ENCODE measurements around the gene DDX25. TPM values are rescaled to one million over a fixed set of nuclear protein-coding genes. Genes with fewer than 3 reads are reported as not detected.

DDX25 gene
- total RNA-seq, 2 donors from 2014 or later: 0.26 TPM; not detected in 1

DNA sequence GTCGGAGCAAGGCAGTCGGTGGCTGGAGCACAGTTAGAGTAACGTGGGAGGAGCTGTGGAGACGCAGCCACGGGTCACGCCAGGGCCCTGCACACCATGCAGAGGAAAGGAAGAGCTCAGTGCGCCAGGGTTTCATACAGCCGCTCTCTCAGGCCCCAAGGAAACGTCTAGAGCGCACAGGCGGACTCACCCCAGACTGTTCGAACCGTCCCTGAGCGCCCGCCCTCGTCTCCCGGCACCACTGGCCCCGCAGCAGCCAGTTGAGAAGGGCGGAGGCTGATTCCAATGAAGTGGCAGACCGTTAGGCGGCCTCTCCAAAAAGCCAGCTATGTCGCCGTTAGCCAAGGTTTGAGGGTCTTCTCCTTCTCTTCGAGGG is 17.3 kb upstream of the DDX25 start:
- WGBS, 2 donors: 16 to 17% methylated on average over 7 to 24 of the region's 24 CpGs
- Histone ChIP-seq H3K27ac (peak overlapping the region in 3 of 4 donors; percentile 46 to 93 (median 89)), H3K4me1 (peaks cover 10% of the 10 kb centered on the region), H3K4me3 (no peak overlapping the region), H3K9me3 (no peaks in the 10 kb centered on the region), H3K27me3 (no peaks in the 10 kb centered on the region), H3K36me3 (replicated peaks in 1 of 2; ENCODE audit: insufficient read depth in 1 of 2, low read depth in 2 of 2) (no peaks in the 10 kb centered on the region)
- intact Hi-C loops (cut with DNase I): no loop called here
- DNase-seq: peak; percentile 19 to 42 (median 30)
- TF ChIP-seq POLR2A (IDR thresholded peaks at IDR 0.05): no peak
- TF ChIP-seq, protein P1, sequence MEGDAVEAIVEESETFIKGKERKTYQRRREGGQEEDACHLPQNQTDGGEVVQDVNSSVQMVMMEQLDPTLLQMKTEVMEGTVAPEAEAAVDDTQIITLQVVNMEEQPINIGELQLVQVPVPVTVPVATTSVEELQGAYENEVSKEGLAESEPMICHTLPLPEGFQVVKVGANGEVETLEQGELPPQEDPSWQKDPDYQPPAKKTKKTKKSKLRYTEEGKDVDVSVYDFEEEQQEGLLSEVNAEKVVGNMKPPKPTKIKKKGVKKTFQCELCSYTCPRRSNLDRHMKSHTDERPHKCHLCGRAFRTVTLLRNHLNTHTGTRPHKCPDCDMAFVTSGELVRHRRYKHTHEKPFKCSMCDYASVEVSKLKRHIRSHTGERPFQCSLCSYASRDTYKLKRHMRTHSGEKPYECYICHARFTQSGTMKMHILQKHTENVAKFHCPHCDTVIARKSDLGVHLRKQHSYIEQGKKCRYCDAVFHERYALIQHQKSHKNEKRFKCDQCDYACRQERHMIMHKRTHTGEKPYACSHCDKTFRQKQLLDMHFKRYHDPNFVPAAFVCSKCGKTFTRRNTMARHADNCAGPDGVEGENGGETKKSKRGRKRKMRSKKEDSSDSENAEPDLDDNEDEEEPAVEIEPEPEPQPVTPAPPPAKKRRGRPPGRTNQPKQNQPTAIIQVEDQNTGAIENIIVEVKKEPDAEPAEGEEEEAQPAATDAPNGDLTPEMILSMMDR (IDR thresholded peaks at IDR 0.05): no peak
- peak; percentile 19 for ATAC-seq

DNA sequence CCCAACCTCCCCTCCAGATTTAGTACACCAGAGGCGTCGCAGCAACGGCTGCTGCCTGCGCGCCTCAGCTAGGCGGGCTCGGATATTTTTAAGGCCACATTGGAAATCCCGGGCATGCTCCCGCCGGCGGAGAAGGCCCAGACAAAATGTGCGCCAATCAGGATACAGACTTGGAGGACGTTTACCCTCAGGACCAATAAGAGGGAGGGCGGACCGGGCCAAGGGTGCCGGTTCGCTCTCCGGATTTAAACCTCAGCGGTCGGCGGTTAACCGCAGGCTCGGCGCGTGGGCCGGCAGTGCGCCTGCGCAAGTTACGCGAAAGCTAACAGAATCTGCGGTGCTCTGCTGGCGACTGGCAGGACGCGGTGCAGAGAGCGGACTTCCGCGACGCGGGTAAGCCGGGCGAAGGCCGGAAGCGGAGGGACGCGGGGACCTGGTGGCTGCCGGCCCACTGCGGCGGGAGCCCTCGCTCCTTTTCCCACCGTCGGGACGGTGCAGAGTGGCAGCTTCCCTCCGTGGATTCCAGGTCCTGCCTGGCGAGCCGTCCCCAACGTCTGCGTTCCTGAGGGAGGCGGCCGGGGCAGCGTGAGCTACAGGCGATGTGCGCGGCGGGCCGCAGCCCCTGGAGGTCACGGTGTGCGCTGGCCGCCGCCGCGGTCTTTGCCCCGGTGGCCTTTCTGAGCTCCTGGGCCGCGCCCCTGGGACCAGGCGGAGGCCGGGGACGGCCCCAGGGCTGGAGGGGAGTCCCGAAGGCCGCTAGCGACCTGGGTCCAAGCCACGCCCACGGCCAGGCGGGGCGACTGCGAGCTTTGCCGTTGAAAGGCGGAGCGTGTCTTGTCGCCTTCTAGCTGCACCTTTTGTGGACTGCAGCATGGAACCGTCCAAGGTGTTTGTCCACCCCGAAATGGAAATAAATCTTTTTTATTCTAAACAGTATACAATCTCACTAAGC is 16.7 kb upstream of the DDX25 start, which contains the start of gene HYLS1:
TSS of gene HYLS1 (plus strand) at position 296 of the 952 bp plus-strand sequence. CDS start 11,701 bp downstream, outside the sequence.
- intact Hi-C loops (cut with DNase I): no loop called here
- TF ChIP-seq, protein P1 (IDR thresholded peaks at IDR 0.05): peak in 6 of 7 experiments; percentile 14 to 41 (median 36)
- peak; percentile 42 to 79 (median 79) for TF ChIP-seq POLR2A (IDR thresholded peaks at IDR 0.05)
- Histone ChIP-seq H3K36me3 (replicated peaks in 1 of 2; ENCODE audit: insufficient read depth in 1 of 2, low read depth in 2 of 2) (no peaks in the 10 kb centered on the region), H3K4me1 (peaks cover 10% of the 10 kb centered on the region), H3K9me3 (no peaks in the 10 kb centered on the region), H3K27ac (peak within 1 kb of the TSS; percentile 79 to 93 (median 90)), H3K4me3 (peak within 1 kb of the TSS; percentile 49 to 86), H3K27me3 (no peaks in the 10 kb centered on the region)
- DNase-seq (peak; percentile 91 to 96 (median 94)), ATAC-seq (peak; percentile 97)
- 1% methylated on average over 18 to 70 of the region's 91 CpGs for WGBS, 2 donors

GRCh38 chr11:125890447-125891100 is 13.7 kb upstream of the DDX25 start:
- intact Hi-C loops (cut with DNase I): no loop called here
- Histone ChIP-seq H3K4me1 (peaks cover 10% of the 10 kb centered on the region), H3K27me3 (no peaks in the 10 kb centered on the region), H3K36me3 (replicated peaks in 1 of 2; ENCODE audit: insufficient read depth in 1 of 2, low read depth in 2 of 2) (peaks cover 0 to 8% of the 10 kb centered on the region in 2 donors), H3K9me3 (no peaks in the 10 kb centered on the region), H3K27ac (no peak overlapping the region), H3K4me3 (no peak overlapping the region)
- no peak for DNase-seq
- ATAC-seq: no peak
- no peak for TF ChIP-seq POLR2A (IDR thresholded peaks at IDR 0.05)
- TF ChIP-seq, protein P1 (IDR thresholded peaks at IDR 0.05): no peak
- WGBS, 2 donors: 64 to 66% methylated on average over 3 of the region's 3 CpGs

GRCh38 chr11:125892071-125892470 is 12.2 kb upstream of the DDX25 start:
- no peak for ATAC-seq
- H3K4me1 ChIP-seq: peaks cover 5% of the 10 kb centered on the region
- no peaks in the 10 kb centered on the region for H3K9me3 ChIP-seq
- peaks cover 0 to 9% of the 10 kb centered on the region in 2 donors for H3K36me3 ChIP-seq (replicated peaks in 1 of 2; ENCODE audit: insufficient read depth in 1 of 2, low read depth in 2 of 2)
- no peak for DNase-seq
- no peak overlapping the region for H3K27ac ChIP-seq
- no peaks in the 10 kb centered on the region for H3K27me3 ChIP-seq
- TF ChIP-seq, protein P1 (IDR thresholded peaks at IDR 0.05): no peak
- no peak for TF ChIP-seq POLR2A (IDR thresholded peaks at IDR 0.05)
- intact Hi-C loops (cut with DNase I): no loop called here
- no peak overlapping the region for H3K4me3 ChIP-seq

Data from body of pancreas (tissue), 4 donors.